NCI-H446 (cell line): ENCODE results near the gene MTERF4.

ENCODE experiments used
- DNase-seq, 2 experiments: peaks; one replicate each; lab custom pipeline; 2025; lab: John Stamatoyannopoulos, UW

Gene MTERF4

GRCh38 chr2:241102239-241102803 lies at the start of gene MTERF4:
MTERF4 (minus strand) TSS chr2:241102287; CDS start chr2:241102273, 14 bp downstream.
- peak; percentile 59 to 85 for DNase-seq

- no peak for DNase-seq
These were observed 48.8 kb upstream of the MTERF4 start for GRCh38 chr2:241150660-241151530.

- DNase-seq, result peak; percentile 79 to 96
These were observed 48.0 kb upstream of the MTERF4 start, which contains the start of gene PPP1R7 for GRCh38 chr2:241149925-241150659. PPP1R7 (plus strand) TSS chr2:241150467; CDS start chr2:241150496, 29 bp downstream.

GRCh38 chr2:241149675-241149924 lies 47.5 kb upstream of the MTERF4 start:
- no peak for DNase-seq

- peak; percentile 85 to 93 for DNase-seq
These were observed 47.0 kb upstream of the MTERF4 start, which contains the start of gene PASK for GRCh38 chr2:241148891-241149674. PASK (minus strand) TSS chr2:241149472; CDS start chr2:241143032, 6,440 bp downstream.

GRCh38 chr2:241148239-241148638 lies 46.2 kb upstream of the MTERF4 start:
- DNase-seq, result no peak

- no peak for DNase-seq
These were observed 45.2 kb upstream of the MTERF4 start for GRCh38 chr2:241147336-241147735.

GRCh38 chr2:241146286-241146685 lies 44.2 kb upstream of the MTERF4 start:
- no peak for DNase-seq

- DNase-seq, result no peak
These were observed 40.5 kb upstream of the MTERF4 start for GRCh38 chr2:241142593-241142992.

GRCh38 chr2:241142063-241142462 lies 40.0 kb upstream of the MTERF4 start:
- DNase-seq, result no peak

- no peak for DNase-seq
These were observed 39.2 kb upstream of the MTERF4 start for GRCh38 chr2:241141214-241141770.

GRCh38 chr2:241140445-241140840 lies 38.4 kb upstream of the MTERF4 start:
- DNase-seq, result no peak

GRCh38 chr2:241139531-241140444 lies 37.7 kb upstream of the MTERF4 start:
- no peak for DNase-seq

- DNase-seq, result no peak
These were observed 36.4 kb upstream of the MTERF4 start for GRCh38 chr2:241138471-241138870.

- DNase-seq, result no peak
These were observed 35.4 kb upstream of the MTERF4 start for GRCh38 chr2:241137276-241138190.

- DNase-seq, result no peak
These were observed 34.7 kb upstream of the MTERF4 start for GRCh38 chr2:241136661-241137260.

- DNase-seq, result no peak
These were observed 34.1 kb upstream of the MTERF4 start for GRCh38 chr2:241136191-241136590.

GRCh38 chr2:241135737-241136136 lies 33.6 kb upstream of the MTERF4 start:
- DNase-seq, result no peak

GRCh38 chr2:241134711-241135110 lies 32.6 kb upstream of the MTERF4 start:
- no peak for DNase-seq
